ENCODE data around the gene LMF1.

The LMF1 gene

DNA sequence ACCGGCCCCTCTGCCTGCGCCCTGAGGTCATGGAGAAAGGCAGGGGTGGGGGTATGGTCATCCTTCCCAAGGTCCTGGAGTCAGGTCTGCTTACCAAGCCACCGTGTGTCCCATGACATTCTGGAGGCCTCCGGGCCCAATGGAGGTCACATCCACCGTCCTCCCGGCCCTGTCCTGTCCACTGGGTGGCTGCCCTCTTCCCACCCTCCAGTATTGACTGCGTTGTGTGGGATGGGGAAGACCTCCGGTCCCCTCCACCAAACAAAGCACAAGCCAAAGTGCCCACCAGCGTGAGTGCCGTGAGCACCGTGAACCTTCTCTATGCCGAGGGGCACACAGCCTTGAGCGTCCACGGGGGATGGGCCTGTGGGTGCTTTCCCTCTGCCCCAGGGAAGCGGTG, 37.2 kb downstream of the LMF1 start:
- Histone ChIP-seq H3K4me3 (ENCODE audit: insufficient read depth, low read length, poor library complexity, severe bottlenecking) (no peak overlapping the region), H4K20me1 (ENCODE audit: low read depth, low read length) (no peaks in the 10 kb centered on the region), H3K9me3 (ENCODE audit: insufficient read depth, low read length) (no peaks in the 10 kb centered on the region), H3K4me2 (ENCODE audit: low read depth, low read length, poor library complexity, severe bottlenecking) (no peak overlapping the region), H3K79me2 (ENCODE audit: insufficient read depth, low read length) (no peaks in the 10 kb centered on the region), H3K27ac (ENCODE audit: low read depth, low read length) (no peak overlapping the region), H2AFZ (ENCODE audit: low read depth, low read length, severe bottlenecking) (no peak overlapping the region), H3K36me3 (ENCODE audit: low read length) (no peaks in the 10 kb centered on the region), H3K9me2 (replicated peaks; ENCODE audit: insufficient read depth, low read length) (no peaks in the 10 kb centered on the region), H3K9ac (ENCODE audit: low read length) (no peak overlapping the region), H3K27me3 (ENCODE audit: low read length) (no peaks in the 10 kb centered on the region), H3F3A (ENCODE audit: insufficient read depth) (no peaks in the 10 kb centered on the region)
- TF ChIP-seq, protein P1, sequence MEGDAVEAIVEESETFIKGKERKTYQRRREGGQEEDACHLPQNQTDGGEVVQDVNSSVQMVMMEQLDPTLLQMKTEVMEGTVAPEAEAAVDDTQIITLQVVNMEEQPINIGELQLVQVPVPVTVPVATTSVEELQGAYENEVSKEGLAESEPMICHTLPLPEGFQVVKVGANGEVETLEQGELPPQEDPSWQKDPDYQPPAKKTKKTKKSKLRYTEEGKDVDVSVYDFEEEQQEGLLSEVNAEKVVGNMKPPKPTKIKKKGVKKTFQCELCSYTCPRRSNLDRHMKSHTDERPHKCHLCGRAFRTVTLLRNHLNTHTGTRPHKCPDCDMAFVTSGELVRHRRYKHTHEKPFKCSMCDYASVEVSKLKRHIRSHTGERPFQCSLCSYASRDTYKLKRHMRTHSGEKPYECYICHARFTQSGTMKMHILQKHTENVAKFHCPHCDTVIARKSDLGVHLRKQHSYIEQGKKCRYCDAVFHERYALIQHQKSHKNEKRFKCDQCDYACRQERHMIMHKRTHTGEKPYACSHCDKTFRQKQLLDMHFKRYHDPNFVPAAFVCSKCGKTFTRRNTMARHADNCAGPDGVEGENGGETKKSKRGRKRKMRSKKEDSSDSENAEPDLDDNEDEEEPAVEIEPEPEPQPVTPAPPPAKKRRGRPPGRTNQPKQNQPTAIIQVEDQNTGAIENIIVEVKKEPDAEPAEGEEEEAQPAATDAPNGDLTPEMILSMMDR (IDR thresholded peaks at IDR 0.05; ENCODE audit: insufficient read depth, low read length, poor library complexity, severe bottlenecking): no peak
- no peak for TF ChIP-seq EZH2phosphoT487 (conservative IDR thresholded peaks at IDR 0.05; ENCODE audit: low read length)

DNA sequence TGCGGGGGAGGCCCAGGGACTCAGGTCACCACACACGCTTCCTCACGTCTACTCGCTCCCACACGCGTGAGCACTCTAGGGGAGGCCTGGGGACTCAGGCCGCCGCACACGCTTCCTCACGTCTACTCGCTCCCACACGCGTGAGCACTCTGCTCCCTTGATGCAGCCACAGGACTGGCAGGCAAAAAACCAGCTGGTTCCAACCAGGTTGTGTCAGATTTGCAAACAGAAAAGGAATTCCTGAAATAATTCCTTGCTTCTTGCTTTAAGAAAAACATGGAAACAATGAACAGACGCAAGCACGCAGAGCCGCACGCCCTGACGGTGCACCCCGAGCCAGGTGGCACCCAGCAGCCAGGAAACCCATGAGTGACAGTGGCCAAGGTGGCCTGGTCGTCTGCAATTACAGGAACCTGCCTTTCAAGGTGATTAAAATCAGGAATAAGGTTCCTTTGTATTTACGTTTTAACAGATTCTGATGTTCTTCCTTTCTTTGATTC, 37.9 kb downstream of the LMF1 start:
- H2AFZ ChIP-seq (ENCODE audit: low read depth, low read length, severe bottlenecking): no peak overlapping the region

DNA sequence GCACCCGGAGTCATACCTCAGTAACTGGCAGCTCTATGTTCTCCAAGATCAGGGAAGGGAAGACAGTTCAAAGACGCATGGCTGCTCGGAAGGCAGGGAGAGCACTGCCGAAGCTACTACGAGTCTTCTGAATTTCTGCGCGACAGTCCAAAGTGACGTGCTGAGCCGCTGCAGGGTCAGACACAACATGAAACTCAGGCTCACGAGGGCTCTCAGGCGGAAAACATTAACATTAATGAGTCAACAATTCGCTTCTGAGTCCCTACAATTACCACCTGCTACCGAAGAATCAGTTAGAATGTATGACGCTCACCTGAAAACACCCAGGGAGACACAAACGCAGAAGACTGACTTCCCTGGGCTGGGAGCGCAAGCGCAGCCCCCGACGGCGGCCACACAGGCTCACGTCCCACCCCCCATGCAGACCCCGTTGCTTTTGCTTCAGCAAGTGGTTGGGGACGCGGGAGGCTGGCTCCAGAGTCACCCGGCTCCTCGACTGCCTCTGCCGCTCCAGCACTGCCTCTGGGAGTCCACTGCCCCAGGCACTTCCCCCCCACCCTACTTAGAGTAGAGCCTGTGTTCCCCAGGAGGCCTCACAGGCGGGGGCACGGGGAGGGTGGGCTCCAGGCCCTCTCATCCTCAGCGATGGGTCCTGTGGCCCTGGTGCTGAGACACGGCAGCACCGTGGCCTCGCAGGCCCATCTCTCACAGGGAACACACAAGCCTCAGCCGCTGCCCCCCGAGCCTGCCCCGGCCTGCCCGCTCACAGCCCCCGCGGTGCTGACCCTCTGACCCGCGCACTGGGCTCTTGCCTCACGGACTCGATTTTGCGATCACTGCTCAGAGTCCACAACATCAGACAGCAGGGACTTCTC, 38.9 kb downstream of the LMF1 start:
- Histone ChIP-seq H2AFZ (ENCODE audit: low read depth, low read length, severe bottlenecking) (no peak overlapping the region), H3F3A (ENCODE audit: insufficient read depth) (no peaks in the 10 kb centered on the region), H3K4me2 (ENCODE audit: low read depth, low read length, poor library complexity, severe bottlenecking) (no peak overlapping the region), H3K27ac (ENCODE audit: low read depth, low read length) (no peak overlapping the region), H3K9me3 (ENCODE audit: insufficient read depth, low read length) (no peaks in the 10 kb centered on the region), H3K27me3 (ENCODE audit: low read length) (no peaks in the 10 kb centered on the region), H4K20me1 (ENCODE audit: low read depth, low read length) (no peaks in the 10 kb centered on the region), H3K36me3 (ENCODE audit: low read length) (no peaks in the 10 kb centered on the region), H3K9me2 (replicated peaks; ENCODE audit: insufficient read depth, low read length) (no peaks in the 10 kb centered on the region), H3K79me2 (ENCODE audit: insufficient read depth, low read length) (no peaks in the 10 kb centered on the region), H3K9ac (ENCODE audit: low read length) (no peak overlapping the region), H3K4me3 (ENCODE audit: insufficient read depth, low read length, poor library complexity, severe bottlenecking) (no peak overlapping the region)
- TF ChIP-seq EZH2phosphoT487 (conservative IDR thresholded peaks at IDR 0.05; ENCODE audit: low read length): no peak
- TF ChIP-seq, protein P1 (IDR thresholded peaks at IDR 0.05; ENCODE audit: insufficient read depth, low read length, poor library complexity, severe bottlenecking): no peak

More for the DNA sequence above, 37.9 kb downstream of the LMF1 start:
- no peaks in the 10 kb centered on the region for H3K9me3 ChIP-seq (ENCODE audit: insufficient read depth, low read length)
- H3K4me3 ChIP-seq (ENCODE audit: insufficient read depth, low read length, poor library complexity, severe bottlenecking): no peak overlapping the region
- no peak overlapping the region for H3K9ac ChIP-seq (ENCODE audit: low read length)
- no peak overlapping the region for H3K27ac ChIP-seq (ENCODE audit: low read depth, low read length)
- H3K27me3 ChIP-seq (ENCODE audit: low read length): no peaks in the 10 kb centered on the region
- H3K79me2 ChIP-seq (ENCODE audit: insufficient read depth, low read length): no peaks in the 10 kb centered on the region
- no peaks in the 10 kb centered on the region for H3F3A ChIP-seq (ENCODE audit: insufficient read depth)
- no peaks in the 10 kb centered on the region for H3K9me2 ChIP-seq (replicated peaks; ENCODE audit: insufficient read depth, low read length)
- TF ChIP-seq EZH2phosphoT487 (conservative IDR thresholded peaks at IDR 0.05; ENCODE audit: low read length): no peak
- TF ChIP-seq, protein P1 (IDR thresholded peaks at IDR 0.05; ENCODE audit: insufficient read depth, low read length, poor library complexity, severe bottlenecking): no peak
- no peaks in the 10 kb centered on the region for H3K36me3 ChIP-seq (ENCODE audit: low read length)
- no peak overlapping the region for H3K4me2 ChIP-seq (ENCODE audit: low read depth, low read length, poor library complexity, severe bottlenecking)
- H4K20me1 ChIP-seq (ENCODE audit: low read depth, low read length): no peaks in the 10 kb centered on the region

Measured in SU-DHL-6 (cell line).